ENCODE measurements around the gene GPR83. TPM values are rescaled to one million over a fixed set of nuclear protein-coding genes. Genes with fewer than 3 reads are reported as not detected.

The GPR83 gene
- not detected in 2 replicates for total RNA-seq (ENCODE audit: low replicate concordance)

- peak; percentile 10 for DNase-seq (ENCODE audit: low read depth)
- peak within 1 kb of the TSS; percentile 50 for H3K4me3 ChIP-seq (ENCODE audit: low read depth, low read length)
- TF ChIP-seq, protein P1, sequence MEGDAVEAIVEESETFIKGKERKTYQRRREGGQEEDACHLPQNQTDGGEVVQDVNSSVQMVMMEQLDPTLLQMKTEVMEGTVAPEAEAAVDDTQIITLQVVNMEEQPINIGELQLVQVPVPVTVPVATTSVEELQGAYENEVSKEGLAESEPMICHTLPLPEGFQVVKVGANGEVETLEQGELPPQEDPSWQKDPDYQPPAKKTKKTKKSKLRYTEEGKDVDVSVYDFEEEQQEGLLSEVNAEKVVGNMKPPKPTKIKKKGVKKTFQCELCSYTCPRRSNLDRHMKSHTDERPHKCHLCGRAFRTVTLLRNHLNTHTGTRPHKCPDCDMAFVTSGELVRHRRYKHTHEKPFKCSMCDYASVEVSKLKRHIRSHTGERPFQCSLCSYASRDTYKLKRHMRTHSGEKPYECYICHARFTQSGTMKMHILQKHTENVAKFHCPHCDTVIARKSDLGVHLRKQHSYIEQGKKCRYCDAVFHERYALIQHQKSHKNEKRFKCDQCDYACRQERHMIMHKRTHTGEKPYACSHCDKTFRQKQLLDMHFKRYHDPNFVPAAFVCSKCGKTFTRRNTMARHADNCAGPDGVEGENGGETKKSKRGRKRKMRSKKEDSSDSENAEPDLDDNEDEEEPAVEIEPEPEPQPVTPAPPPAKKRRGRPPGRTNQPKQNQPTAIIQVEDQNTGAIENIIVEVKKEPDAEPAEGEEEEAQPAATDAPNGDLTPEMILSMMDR (IDR thresholded peaks at IDR 0.05; ENCODE audit: insufficient read depth, low read length): peak; percentile 11
Observed at GRCh38 chr11:94400839-94401772, at the start of gene GPR83. GPR83 (minus strand) TSS chr11:94401419; CDS start chr11:94401247, 172 bp downstream.

- DNase-seq (ENCODE audit: low read depth): peak; percentile 78
- TF ChIP-seq, protein P1 (IDR thresholded peaks at IDR 0.05; ENCODE audit: insufficient read depth, low read length): no peak
- H3K4me3 ChIP-seq (ENCODE audit: low read depth, low read length): no peak overlapping the region
Observed at GRCh38 chr11:94450048-94450447, 48.8 kb upstream of the GPR83 start.

GRCh38 chr11:94449437-94449836 lies 48.2 kb upstream of the GPR83 start:
- TF ChIP-seq, protein P1 (IDR thresholded peaks at IDR 0.05; ENCODE audit: insufficient read depth, low read length): no peak
- DNase-seq (ENCODE audit: low read depth): peak; percentile 80
- no peak overlapping the region for H3K4me3 ChIP-seq (ENCODE audit: low read depth, low read length)

- no peak for DNase-seq (ENCODE audit: low read depth)
- no peak overlapping the region for H3K4me3 ChIP-seq (ENCODE audit: low read depth, low read length)
- TF ChIP-seq, protein P1 (IDR thresholded peaks at IDR 0.05; ENCODE audit: insufficient read depth, low read length): no peak
Observed at GRCh38 chr11:94449029-94449428, 47.8 kb upstream of the GPR83 start.

GRCh38 chr11:94447149-94447548 lies 45.9 kb upstream of the GPR83 start:
- DNase-seq (ENCODE audit: low read depth): no peak
- no peak overlapping the region for H3K4me3 ChIP-seq (ENCODE audit: low read depth, low read length)
- TF ChIP-seq, protein P1 (IDR thresholded peaks at IDR 0.05; ENCODE audit: insufficient read depth, low read length): no peak

GRCh38 chr11:94445641-94446040 lies 44.4 kb upstream of the GPR83 start:
- no peak for DNase-seq (ENCODE audit: low read depth)
- TF ChIP-seq, protein P1 (IDR thresholded peaks at IDR 0.05; ENCODE audit: insufficient read depth, low read length): no peak
- no peak overlapping the region for H3K4me3 ChIP-seq (ENCODE audit: low read depth, low read length)

Data from fibroblast of the aortic adventitia (primary cell).